OCI-LY1 (cell line): Measurements from ENCODE around the gene F7.
"Not testable (repeated sequence)": the region's sequence is repeated elsewhere in the genome, so short reads cannot be mapped to it uniquely, and the experiment has no call there.

Experiments used
- H2AFZ ChIP-seq: fragments of 200-600 bp; sonication (generic), shearing (Covaris generic); 2 replicates; pipeline ENCODE4 v1.6.0; 2014; ENCODE audit warnings: antibody characterized with exemption, mild to moderate bottlenecking, low read length
- H3F3A ChIP-seq: fragments of 200-600 bp; sonication (generic), shearing (Covaris generic); 2 replicates; pipeline ENCODE4 v1.6.0; 2014; ENCODE audit warnings: mild to moderate bottlenecking, antibody characterized with exemption, low read length, moderate library complexity; ENCODE audit not compliant: insufficient read depth
- H3K27ac ChIP-seq: fragments of 200-600 bp; sonication (generic); 2 replicates; pipeline ENCODE4 v1.5.1; 2014; ENCODE audit warnings: low read length, mixed run types, mild to moderate bottlenecking, low read depth; ENCODE audit not compliant: poor library complexity, severe bottlenecking
- H3K27me3 ChIP-seq: fragments of 200-600 bp; sonication (generic); 2 replicates; pipeline ENCODE4 v1.6.0; 2014; ENCODE audit warnings: antibody characterized with exemption, mild to moderate bottlenecking, low read length, moderate library complexity; ENCODE audit not compliant: insufficient read depth
- H3K36me3 ChIP-seq: fragments of 200-600 bp; sonication (generic); 2 replicates; pipeline ENCODE4 v1.6.1; 2014; ENCODE audit warnings: mild to moderate bottlenecking, antibody characterized with exemption, low read length, moderate library complexity, mixed read lengths; ENCODE audit not compliant: insufficient read depth
- H3K4me1 ChIP-seq: fragments of 200-600 bp; sonication (generic); 2 replicates; pipeline ENCODE4 v1.5.1; 2014; ENCODE audit warnings: mild to moderate bottlenecking, low read length, moderate library complexity; ENCODE audit not compliant: insufficient read depth, severe bottlenecking
- H3K4me2 ChIP-seq: fragments of 200-600 bp; sonication (generic), shearing (Covaris generic); 2 replicates; pipeline ENCODE4 v1.6.1; 2014; ENCODE audit warnings: low read length
- H3K4me3 ChIP-seq: fragments of 200-600 bp; sonication (generic); 2 replicates; pipeline ENCODE4 v1.5.1; 2014; ENCODE audit warnings: low read length, low read depth, mild to moderate bottlenecking, mixed read lengths; ENCODE audit not compliant: poor library complexity, severe bottlenecking
- H3K79me2 ChIP-seq: fragments of 200-600 bp; shearing (Covaris generic); 2 replicates; pipeline ENCODE4 v1.6.1; 2016; ENCODE audit warnings: mixed run types, low read length, mixed read lengths; ENCODE audit not compliant: insufficient read depth
- H3K9ac ChIP-seq: fragments of 200-600 bp; sonication (generic), shearing (Covaris generic); 2 replicates; pipeline ENCODE4 v1.6.1; 2014; ENCODE audit warnings: mild to moderate bottlenecking, low read length, mixed read lengths
- H3K9me2 ChIP-seq: fragments of 200-600 bp; sonication (generic), shearing (Covaris generic); 2 replicates; pipeline ENCODE4 v1.6.1; 2014; ENCODE audit warnings: low read depth, mild to moderate bottlenecking, low read length, mixed read lengths
- H3K9me3 ChIP-seq: fragments of 200-600 bp; shearing (Covaris generic); 2 replicates; pipeline ENCODE4 v1.6.1; 2014; ENCODE audit warnings: low read length, mixed read lengths
- H4K20me1 ChIP-seq: fragments of 200-600 bp; sonication (generic), shearing (Covaris generic); 2 replicates; pipeline ENCODE4 v1.6.0; 2016; ENCODE audit warnings: mild to moderate bottlenecking, low read length; ENCODE audit not compliant: insufficient read depth
- EZH2 ChIP-seq: fragments of 200-600 bp; sonication (generic), shearing (Covaris generic); IDR thresholded peaks from 2 replicates; pipeline ENCODE4 v1.8.0; 2017; ENCODE audit warnings: borderline replicate concordance, mixed run types, mild to moderate bottlenecking, antibody characterized with exemption, low read length, moderate library complexity, mixed read lengths
- TF ChIP-seq, protein P1 (sequence below): fragments of 200-600 bp; sonication (generic), shearing (Covaris generic); IDR thresholded peaks from 2 replicates; pipeline ENCODE4 v1.5.1; 2017; ENCODE audit warnings: mild to moderate bottlenecking, antibody characterized with exemption, low read length, moderate library complexity, mixed read lengths

F7 gene

DNA sequence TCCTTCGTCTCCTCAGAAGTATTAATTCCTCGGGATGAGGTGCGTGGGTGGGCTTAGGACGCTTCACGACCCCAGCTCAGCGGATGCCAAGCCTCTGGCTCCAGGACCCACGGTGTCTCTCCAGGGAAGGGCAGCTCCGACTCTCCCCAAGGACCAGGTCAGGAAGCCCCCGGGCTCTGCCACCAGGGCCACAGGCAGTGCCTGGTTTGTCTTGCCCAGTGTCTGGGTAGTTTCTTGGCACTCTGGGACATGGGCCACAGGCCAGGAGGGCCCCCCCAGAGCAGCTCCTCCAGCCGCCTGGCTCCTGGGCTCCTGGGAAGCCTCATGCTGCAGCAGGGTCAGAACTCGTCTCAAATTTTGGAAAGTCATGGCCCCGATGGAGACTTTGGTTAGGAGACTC, 55.4 kb downstream of the F7 start:
- no peak overlapping the region for H2AFZ ChIP-seq

DNA sequence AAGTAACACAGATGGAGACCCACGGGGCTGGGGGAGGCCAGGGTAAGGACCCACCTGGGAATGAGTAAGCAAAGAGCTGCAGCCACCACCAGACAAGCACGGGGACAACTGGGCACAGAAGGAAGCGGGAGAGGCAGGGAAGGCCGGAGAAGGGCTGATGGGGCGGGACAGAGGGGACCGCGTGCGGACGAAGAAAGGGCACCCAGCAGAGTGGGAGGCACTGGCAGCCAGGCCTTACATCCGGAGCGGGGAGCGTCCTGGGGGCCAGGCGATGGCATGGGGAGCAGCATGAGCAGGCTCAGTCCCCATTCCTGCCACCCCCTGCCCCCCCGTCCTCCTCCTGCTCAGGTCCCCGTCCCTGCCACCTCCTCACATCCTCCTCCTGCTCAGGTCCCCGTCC, 55.8 kb downstream of the F7 start:
- H3K4me2 ChIP-seq, result no peak overlapping the region

More for the DNA sequence above, 55.4 kb downstream of the F7 start:
- no peak for TF ChIP-seq EZH2
- TF ChIP-seq, protein P1, sequence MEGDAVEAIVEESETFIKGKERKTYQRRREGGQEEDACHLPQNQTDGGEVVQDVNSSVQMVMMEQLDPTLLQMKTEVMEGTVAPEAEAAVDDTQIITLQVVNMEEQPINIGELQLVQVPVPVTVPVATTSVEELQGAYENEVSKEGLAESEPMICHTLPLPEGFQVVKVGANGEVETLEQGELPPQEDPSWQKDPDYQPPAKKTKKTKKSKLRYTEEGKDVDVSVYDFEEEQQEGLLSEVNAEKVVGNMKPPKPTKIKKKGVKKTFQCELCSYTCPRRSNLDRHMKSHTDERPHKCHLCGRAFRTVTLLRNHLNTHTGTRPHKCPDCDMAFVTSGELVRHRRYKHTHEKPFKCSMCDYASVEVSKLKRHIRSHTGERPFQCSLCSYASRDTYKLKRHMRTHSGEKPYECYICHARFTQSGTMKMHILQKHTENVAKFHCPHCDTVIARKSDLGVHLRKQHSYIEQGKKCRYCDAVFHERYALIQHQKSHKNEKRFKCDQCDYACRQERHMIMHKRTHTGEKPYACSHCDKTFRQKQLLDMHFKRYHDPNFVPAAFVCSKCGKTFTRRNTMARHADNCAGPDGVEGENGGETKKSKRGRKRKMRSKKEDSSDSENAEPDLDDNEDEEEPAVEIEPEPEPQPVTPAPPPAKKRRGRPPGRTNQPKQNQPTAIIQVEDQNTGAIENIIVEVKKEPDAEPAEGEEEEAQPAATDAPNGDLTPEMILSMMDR, result no peak
- Histone ChIP-seq H3K27ac (no peak overlapping the region), H3F3A (no peaks in the 10 kb centered on the region), H3K79me2 (no peaks in the 10 kb centered on the region), H3K27me3 (peaks cover 14% of the 10 kb centered on the region), H3K9me2 (no peaks in the 10 kb centered on the region), H4K20me1 (no peaks in the 10 kb centered on the region), H3K36me3 (peaks cover 5% of the 10 kb centered on the region; the same call in 1 of the 2 replicates), H3K4me2 (no peak overlapping the region), H3K4me1 (no peaks in the 10 kb centered on the region), H3K9ac (no peak overlapping the region), H3K4me3 (no peak overlapping the region), H3K9me3 (peaks cover 3% of the 10 kb centered on the region)

GRCh38 chr13:113161975-113162374, 56.4 kb downstream of the F7 start:
- H3F3A ChIP-seq, H3K9me2 ChIP-seq, H3K4me3 ChIP-seq, H4K20me1 ChIP-seq, H3K4me2 ChIP-seq, H3K27ac ChIP-seq, H3K9me3 ChIP-seq, H3K79me2 ChIP-seq, H3K27me3 ChIP-seq, H3K9ac ChIP-seq, H3K36me3 ChIP-seq, H2AFZ ChIP-seq, H3K4me1 ChIP-seq: not testable (repeated sequence)

More for the DNA sequence above, 55.8 kb downstream of the F7 start:
- peaks cover 10% of the 10 kb centered on the region for H3K27me3 ChIP-seq
- TF ChIP-seq EZH2, result no peak
- TF ChIP-seq, protein P1, result no peak
- H3K4me1 ChIP-seq, result no peaks in the 10 kb centered on the region
- H3K9me2 ChIP-seq, result no peaks in the 10 kb centered on the region
- H3F3A ChIP-seq, result no peaks in the 10 kb centered on the region
- H3K4me3 ChIP-seq, result no peak overlapping the region
- H3K9me3 ChIP-seq, result peaks cover under 1% of the 10 kb centered on the region
- no peaks in the 10 kb centered on the region for H4K20me1 ChIP-seq
- no peak overlapping the region for H3K9ac ChIP-seq
- H2AFZ ChIP-seq, result no peak overlapping the region
- H3K79me2 ChIP-seq, result no peaks in the 10 kb centered on the region
- peaks cover 2% of the 10 kb centered on the region; the same call in 1 of the 2 replicates for H3K36me3 ChIP-seq
- no peak overlapping the region for H3K27ac ChIP-seq
